WTC11 (cell line): ENCODE results near the gene PPM1E. TPM values are rescaled to one million over a fixed set of nuclear protein-coding genes. Genes with fewer than 3 reads are reported as not detected.

ENCODE experiments used
- ATAC-seq: fragments of 200-7000 bp; cut with Tn5 transposase; 2 replicates; pipeline ENCODE4 v1.10.0; 2021; ENCODE audit warnings: mild to moderate bottlenecking, moderate library complexity
- CTCF ChIA-PET: fragments of 300-600 bp; sonication (Branson Sonifier 250); formaldehyde crosslinking; loops from one replicate; lab custom pipeline; 2021; ENCODE audit warnings: antibody characterized with exemption; lab: Charles Lee
- POLR2A ChIA-PET: fragments of 350-600 bp; sonication (Branson Sonifier 250); formaldehyde crosslinking; loops from one replicate; lab custom pipeline; 2021; ENCODE audit warnings: antibody characterized with exemption; lab: Charles Lee
- DNase-seq: peaks from one replicate; pipeline ENCODE4 v3.0.0; 2021; ENCODE audit warnings: low spot score
- H3K27ac Mint-ChIP-seq: 2 replicates; pipeline ENCODE4 v1.8.0; 2021; ENCODE audit warnings: mixed read lengths
- H3K27me3 Mint-ChIP-seq: 2 replicates; pipeline ENCODE4 v1.8.0; 2021; ENCODE audit warnings: low read depth, mild to moderate bottlenecking, moderate library complexity, mixed read lengths
- H3K36me3 Mint-ChIP-seq: 2 replicates; pipeline ENCODE4 v1.8.0; 2021; ENCODE audit warnings: mixed read lengths
- H3K4me1 Mint-ChIP-seq: 2 replicates; pipeline ENCODE4 v1.8.0; 2022; ENCODE audit warnings: mixed read lengths
- H3K4me3 Mint-ChIP-seq: 2 replicates; pipeline ENCODE4 v1.8.0; 2021; ENCODE audit warnings: mild to moderate bottlenecking, moderate library complexity, mixed read lengths
- H3K9me3 Mint-ChIP-seq: 2 replicates; pipeline ENCODE4 v1.8.0; 2021; ENCODE audit warnings: mixed read lengths
- FOXK1 ChIP-seq: sonication (generic); formaldehyde crosslinking; IDR thresholded peaks from 2 replicates; pipeline ENCODE4 v1.8.0; 2022; ENCODE audit warnings: mild to moderate bottlenecking, moderate library complexity, missing genetic modification reagents
- GABPB1 ChIP-seq: sonication (generic); formaldehyde crosslinking; IDR thresholded peaks from 2 replicates; pipeline ENCODE4 v1.8.1; 2023; ENCODE audit warnings: mild to moderate bottlenecking, missing genetic modification reagents
- JAZF1 ChIP-seq: fragments of 250-450 bp; sonication (Bioruptor Pico); IDR thresholded peaks from 2 replicates; pipeline ENCODE4 v1.9.0; 2021; ENCODE audit warnings: moderate library complexity, mild to moderate bottlenecking, inconsistent platforms
- KAT7 ChIP-seq: sonication (generic); formaldehyde crosslinking; IDR thresholded peaks from 2 replicates; pipeline ENCODE4 v1.8.1; 2023; ENCODE audit warnings: missing genetic modification reagents, mild to moderate bottlenecking, borderline replicate concordance
- MYBL2 ChIP-seq: sonication (generic); formaldehyde crosslinking; IDR thresholded peaks from 2 replicates; pipeline ENCODE4 v1.8.1; 2023; ENCODE audit warnings: mild to moderate bottlenecking, moderate library complexity, missing genetic modification reagents
- NFATC4 ChIP-seq: fragments of 250-450 bp; sonication (Bioruptor Pico); IDR thresholded peaks from 2 replicates; pipeline ENCODE4 v1.9.0; 2021; ENCODE audit warnings: mild to moderate bottlenecking
- NR1H2 ChIP-seq: sonication (generic); formaldehyde crosslinking; IDR thresholded peaks from 2 replicates; pipeline ENCODE4 v1.9.0; 2021; ENCODE audit warnings: mild to moderate bottlenecking, moderate library complexity, missing genetic modification reagents
- NR2C2 ChIP-seq: sonication (generic); formaldehyde crosslinking; IDR thresholded peaks from 2 replicates; pipeline ENCODE4 v1.8.0; 2022; ENCODE audit warnings: mild to moderate bottlenecking, missing genetic modification reagents
- SP1 ChIP-seq: sonication (generic); formaldehyde crosslinking; conservative IDR thresholded peaks from 2 replicates; pipeline ENCODE4 v1.8.1; 2022; ENCODE audit warnings: missing genetic modification reagents
- ZBTB21 ChIP-seq: sonication (generic); formaldehyde crosslinking; IDR thresholded peaks from 2 replicates; pipeline ENCODE4 v1.8.1; 2023; ENCODE audit warnings: mild to moderate bottlenecking, missing genetic modification reagents, borderline replicate concordance
- ZNF219 ChIP-seq: sonication (generic); formaldehyde crosslinking; IDR thresholded peaks from 2 replicates; pipeline ENCODE4 v1.8.0; 2023; ENCODE audit warnings: missing genetic modification reagents, mild to moderate bottlenecking, borderline replicate concordance
- ZNF416 ChIP-seq: fragments of 250-450 bp; sonication (Bioruptor Pico); IDR thresholded peaks from 2 replicates; pipeline ENCODE4 v1.9.0; 2021; ENCODE audit warnings: mild to moderate bottlenecking, inconsistent platforms
- total RNA-seq: library from RNA; stranded (reverse); gene quantifications from 3 replicates; pipeline ENCODE4 v1.2.3, GENCODE V29; 2021
- TF ChIP-seq, protein P1 (sequence below): sonication (generic); formaldehyde crosslinking; IDR thresholded peaks from 2 replicates; pipeline ENCODE4 v1.8.1; 2022; ENCODE audit warnings: low read depth, mild to moderate bottlenecking, moderate library complexity, missing genetic modification reagents, borderline replicate concordance
- TF ChIP-seq, protein P2 (sequence below): sonication (generic); formaldehyde crosslinking; conservative IDR thresholded peaks from 2 replicates; pipeline ENCODE4 v1.8.1; 2022; ENCODE audit warnings: mild to moderate bottlenecking, missing genetic modification reagents
- TF ChIP-seq, protein P3 (sequence below): sonication (generic); formaldehyde crosslinking; IDR thresholded peaks from 2 replicates; pipeline ENCODE4 v1.8.1; 2022; ENCODE audit warnings: mild to moderate bottlenecking, missing genetic modification reagents, moderate library complexity, borderline replicate concordance
- TF ChIP-seq, protein P4 (sequence below): sonication (generic); formaldehyde crosslinking; conservative IDR thresholded peaks from 2 replicates; pipeline ENCODE4 v1.8.1; 2023; ENCODE audit warnings: mild to moderate bottlenecking, low read depth, missing genetic modification reagents, moderate library complexity
- TF ChIP-seq, protein P5 (sequence below): fragments of 250-450 bp; sonication (Bioruptor Pico); IDR thresholded peaks from 2 replicates; pipeline ENCODE4 v1.9.0; 2021; ENCODE audit warnings: mild to moderate bottlenecking

Gene PPM1E
- total RNA-seq, 1 experiment from 2014 or later = 8.1 TPM

DNA sequence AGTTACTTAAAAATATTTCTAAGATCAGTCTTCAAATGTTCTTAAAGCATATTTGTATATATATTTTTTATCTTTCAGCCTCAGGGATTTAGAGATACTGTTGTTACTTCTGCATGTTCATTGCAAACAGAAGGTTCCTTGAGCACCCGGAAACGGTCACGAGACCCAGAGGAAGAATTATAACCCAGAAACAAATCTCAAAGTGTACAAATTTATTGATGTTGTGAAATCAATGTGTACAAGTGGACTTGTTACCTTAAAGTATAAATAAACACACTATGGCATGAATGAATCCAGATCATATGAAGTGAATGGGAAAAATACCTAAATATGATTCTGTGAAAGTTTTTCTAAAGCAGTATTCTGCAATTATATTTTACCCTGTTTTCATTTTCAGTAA, 21.6 kb upstream of the PPM1E start:
- ATAC-seq (no peak), DNase-seq (no peak)
- no peak for TF ChIP-seq MYBL2 (CRISPR knock-in tag)
- TF ChIP-seq KAT7 = no peak
- no peak for TF ChIP-seq SP1 (CRISPR knock-in tag)
- Mint-ChIP-seq H3K4me3 (no peak overlapping the region), H3K9me3 (no peaks in the 10 kb centered on the region), H3K36me3 (no peaks in the 10 kb centered on the region), H3K27ac (no peak overlapping the region), H3K27me3 (no peaks in the 10 kb centered on the region), H3K4me1 (no peaks in the 10 kb centered on the region)
- POLR2A ChIA-PET = no interaction called here
- CTCF ChIA-PET = no interaction called here

DNA sequence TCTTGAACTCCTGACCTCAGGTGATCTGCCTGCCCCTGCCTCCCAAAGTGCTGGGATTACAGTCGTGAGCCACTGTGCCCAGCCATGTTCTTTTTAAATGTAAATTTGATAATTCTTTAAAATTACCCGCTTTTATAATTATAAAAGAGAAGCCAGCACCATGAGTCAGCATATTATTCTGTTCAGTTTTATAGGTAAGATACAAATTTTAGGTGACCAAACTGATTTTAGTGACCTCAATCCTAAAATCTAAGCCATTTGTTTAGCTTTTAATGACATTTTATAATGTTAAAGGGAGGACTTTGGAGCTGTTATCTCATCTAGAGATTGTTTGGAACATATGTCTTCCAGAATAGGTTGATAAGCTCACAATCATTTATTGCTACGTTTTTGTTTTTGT, 20.8 kb upstream of the PPM1E start:
- ChIA-PET CTCF (no interaction called here), POLR2A (no interaction called here)
- TF ChIP-seq NR2C2 (CRISPR knock-in tag) = no peak
- no peak for TF ChIP-seq FOXK1 (CRISPR knock-in tag)
- TF ChIP-seq, protein P1, sequence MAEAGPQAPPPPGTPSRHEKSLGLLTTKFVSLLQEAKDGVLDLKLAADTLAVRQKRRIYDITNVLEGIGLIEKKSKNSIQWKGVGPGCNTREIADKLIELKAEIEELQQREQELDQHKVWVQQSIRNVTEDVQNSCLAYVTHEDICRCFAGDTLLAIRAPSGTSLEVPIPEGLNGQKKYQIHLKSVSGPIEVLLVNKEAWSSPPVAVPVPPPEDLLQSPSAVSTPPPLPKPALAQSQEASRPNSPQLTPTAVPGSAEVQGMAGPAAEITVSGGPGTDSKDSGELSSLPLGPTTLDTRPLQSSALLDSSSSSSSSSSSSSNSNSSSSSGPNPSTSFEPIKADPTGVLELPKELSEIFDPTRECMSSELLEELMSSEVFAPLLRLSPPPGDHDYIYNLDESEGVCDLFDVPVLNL = no peak
- TF ChIP-seq ZBTB21 = no peak
- TF ChIP-seq, protein P2, sequence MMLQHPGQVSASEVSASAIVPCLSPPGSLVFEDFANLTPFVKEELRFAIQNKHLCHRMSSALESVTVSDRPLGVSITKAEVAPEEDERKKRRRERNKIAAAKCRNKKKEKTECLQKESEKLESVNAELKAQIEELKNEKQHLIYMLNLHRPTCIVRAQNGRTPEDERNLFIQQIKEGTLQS (CRISPR knock-in tag) = no peak
- no peaks in the 10 kb centered on the region for H3K9me3 Mint-ChIP-seq
- no peak overlapping the region for H3K4me3 Mint-ChIP-seq
- no peaks in the 10 kb centered on the region for H3K4me1 Mint-ChIP-seq
- ATAC-seq (no peak), DNase-seq (no peak)
- no peak overlapping the region for H3K27ac Mint-ChIP-seq
- H3K36me3 Mint-ChIP-seq = no peaks in the 10 kb centered on the region
- H3K27me3 Mint-ChIP-seq = no peaks in the 10 kb centered on the region

DNA sequence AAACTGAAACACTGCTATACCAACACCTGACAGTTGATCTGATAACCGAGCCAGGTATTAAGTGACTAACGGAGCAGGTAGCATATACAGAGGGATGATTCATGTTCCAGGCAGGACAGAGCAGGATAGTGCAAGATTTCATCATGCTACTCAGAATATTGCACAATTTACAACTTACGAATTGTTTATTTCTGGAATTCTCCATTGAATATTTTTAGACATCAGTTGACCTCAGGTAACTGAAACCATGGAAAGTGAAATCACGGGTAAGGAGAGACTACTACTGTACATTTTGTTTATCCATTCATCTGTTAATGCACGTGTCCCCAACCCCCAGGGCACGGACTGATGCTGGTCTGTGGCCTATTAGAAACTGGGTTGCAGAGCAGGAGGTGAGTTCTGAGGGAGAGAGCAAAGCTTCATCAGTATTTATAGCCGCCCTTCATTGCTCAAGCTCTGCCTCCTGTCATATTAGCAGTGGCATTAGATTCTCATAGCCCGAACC, 14.5 kb upstream of the PPM1E start:
- CTCF ChIA-PET = no interaction called here
- peak; percentile 100 for TF ChIP-seq GABPB1 (CRISPR knock-in tag)
- TF ChIP-seq JAZF1 (CRISPR knock-in tag) = no peak
- TF ChIP-seq NR1H2 = no peak
- TF ChIP-seq, protein P3, sequence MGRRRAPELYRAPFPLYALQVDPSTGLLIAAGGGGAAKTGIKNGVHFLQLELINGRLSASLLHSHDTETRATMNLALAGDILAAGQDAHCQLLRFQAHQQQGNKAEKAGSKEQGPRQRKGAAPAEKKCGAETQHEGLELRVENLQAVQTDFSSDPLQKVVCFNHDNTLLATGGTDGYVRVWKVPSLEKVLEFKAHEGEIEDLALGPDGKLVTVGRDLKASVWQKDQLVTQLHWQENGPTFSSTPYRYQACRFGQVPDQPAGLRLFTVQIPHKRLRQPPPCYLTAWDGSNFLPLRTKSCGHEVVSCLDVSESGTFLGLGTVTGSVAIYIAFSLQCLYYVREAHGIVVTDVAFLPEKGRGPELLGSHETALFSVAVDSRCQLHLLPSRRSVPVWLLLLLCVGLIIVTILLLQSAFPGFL = no peak
- TF ChIP-seq, all 79 proteins: peak for 1
- H3K4me3 Mint-ChIP-seq = no peak overlapping the region
- no peak for DNase-seq
- no peaks in the 10 kb centered on the region for H3K36me3 Mint-ChIP-seq
- no peaks in the 10 kb centered on the region for H3K27me3 Mint-ChIP-seq
- no peaks in the 10 kb centered on the region for H3K9me3 Mint-ChIP-seq
- POLR2A ChIA-PET = no interaction called here
- no peak for ATAC-seq
- H3K27ac Mint-ChIP-seq = no peak overlapping the region
- H3K4me1 Mint-ChIP-seq = no peaks in the 10 kb centered on the region

DNA sequence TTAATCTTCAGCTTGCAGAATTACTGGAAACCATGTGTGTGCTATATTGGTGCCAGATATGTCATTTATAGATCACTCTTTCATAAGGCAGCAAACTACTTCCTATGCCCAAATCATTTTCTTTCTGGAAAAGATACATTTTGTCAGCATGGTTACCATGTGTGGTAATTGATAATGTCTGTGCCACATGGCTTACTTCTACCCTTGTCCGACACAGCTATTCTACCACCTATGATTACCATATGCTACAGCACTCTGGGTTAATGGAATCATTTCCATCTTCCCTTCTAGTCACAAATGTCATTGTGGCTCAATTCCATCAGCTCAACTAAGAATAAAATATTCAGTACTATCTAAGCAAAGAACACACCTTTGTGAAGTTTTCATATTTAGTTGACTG, 8.0 kb upstream of the PPM1E start:
- Mint-ChIP-seq H3K27me3 (0 out of 2 replicates have a peak, but pooled peaks cover 1% of the 10 kb centered on the region), H3K36me3 (no peaks in the 10 kb centered on the region), H3K4me3 (no peak overlapping the region), H3K27ac (no peak overlapping the region), H3K9me3 (0 out of 2 replicates have a peak, but pooled peaks cover 3% of the 10 kb centered on the region), H3K4me1 (no peaks in the 10 kb centered on the region)
- POLR2A ChIA-PET = no interaction called here
- CTCF ChIA-PET = interaction anchor here (1.3 kb wide), 1 partner anchor 37 kb away, joined by 3 read pairs; no protein-coding TSS in a partner anchor
- no peak for DNase-seq
- no peak for ATAC-seq
- TF ChIP-seq NFATC4 (CRISPR knock-in tag) (no peak), ZNF219 (CRISPR knock-in tag) (no peak), ZNF416 (CRISPR knock-in tag) (no peak)
- TF ChIP-seq, protein P3 = no peak
- TF ChIP-seq, protein P4, sequence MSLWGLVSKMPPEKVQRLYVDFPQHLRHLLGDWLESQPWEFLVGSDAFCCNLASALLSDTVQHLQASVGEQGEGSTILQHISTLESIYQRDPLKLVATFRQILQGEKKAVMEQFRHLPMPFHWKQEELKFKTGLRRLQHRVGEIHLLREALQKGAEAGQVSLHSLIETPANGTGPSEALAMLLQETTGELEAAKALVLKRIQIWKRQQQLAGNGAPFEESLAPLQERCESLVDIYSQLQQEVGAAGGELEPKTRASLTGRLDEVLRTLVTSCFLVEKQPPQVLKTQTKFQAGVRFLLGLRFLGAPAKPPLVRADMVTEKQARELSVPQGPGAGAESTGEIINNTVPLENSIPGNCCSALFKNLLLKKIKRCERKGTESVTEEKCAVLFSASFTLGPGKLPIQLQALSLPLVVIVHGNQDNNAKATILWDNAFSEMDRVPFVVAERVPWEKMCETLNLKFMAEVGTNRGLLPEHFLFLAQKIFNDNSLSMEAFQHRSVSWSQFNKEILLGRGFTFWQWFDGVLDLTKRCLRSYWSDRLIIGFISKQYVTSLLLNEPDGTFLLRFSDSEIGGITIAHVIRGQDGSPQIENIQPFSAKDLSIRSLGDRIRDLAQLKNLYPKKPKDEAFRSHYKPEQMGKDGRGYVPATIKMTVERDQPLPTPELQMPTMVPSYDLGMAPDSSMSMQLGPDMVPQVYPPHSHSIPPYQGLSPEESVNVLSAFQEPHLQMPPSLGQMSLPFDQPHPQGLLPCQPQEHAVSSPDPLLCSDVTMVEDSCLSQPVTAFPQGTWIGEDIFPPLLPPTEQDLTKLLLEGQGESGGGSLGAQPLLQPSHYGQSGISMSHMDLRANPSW (CRISPR knock-in tag) = no peak
- TF ChIP-seq, protein P5, sequence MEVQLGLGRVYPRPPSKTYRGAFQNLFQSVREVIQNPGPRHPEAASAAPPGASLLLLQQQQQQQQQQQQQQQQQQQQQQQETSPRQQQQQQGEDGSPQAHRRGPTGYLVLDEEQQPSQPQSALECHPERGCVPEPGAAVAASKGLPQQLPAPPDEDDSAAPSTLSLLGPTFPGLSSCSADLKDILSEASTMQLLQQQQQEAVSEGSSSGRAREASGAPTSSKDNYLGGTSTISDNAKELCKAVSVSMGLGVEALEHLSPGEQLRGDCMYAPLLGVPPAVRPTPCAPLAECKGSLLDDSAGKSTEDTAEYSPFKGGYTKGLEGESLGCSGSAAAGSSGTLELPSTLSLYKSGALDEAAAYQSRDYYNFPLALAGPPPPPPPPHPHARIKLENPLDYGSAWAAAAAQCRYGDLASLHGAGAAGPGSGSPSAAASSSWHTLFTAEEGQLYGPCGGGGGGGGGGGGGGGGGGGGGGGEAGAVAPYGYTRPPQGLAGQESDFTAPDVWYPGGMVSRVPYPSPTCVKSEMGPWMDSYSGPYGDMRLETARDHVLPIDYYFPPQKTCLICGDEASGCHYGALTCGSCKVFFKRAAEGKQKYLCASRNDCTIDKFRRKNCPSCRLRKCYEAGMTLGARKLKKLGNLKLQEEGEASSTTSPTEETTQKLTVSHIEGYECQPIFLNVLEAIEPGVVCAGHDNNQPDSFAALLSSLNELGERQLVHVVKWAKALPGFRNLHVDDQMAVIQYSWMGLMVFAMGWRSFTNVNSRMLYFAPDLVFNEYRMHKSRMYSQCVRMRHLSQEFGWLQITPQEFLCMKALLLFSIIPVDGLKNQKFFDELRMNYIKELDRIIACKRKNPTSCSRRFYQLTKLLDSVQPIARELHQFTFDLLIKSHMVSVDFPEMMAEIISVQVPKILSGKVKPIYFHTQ = no peak
